Tibial nerve (tissue), 4 donors: Measurements from ENCODE around the gene GSTK1. TPM values are rescaled to one million over a fixed set of nuclear protein-coding genes. Genes with fewer than 3 reads are reported as not detected.
A peak's percentile ranks its signal among the peaks of the same experiment; 100 is the strongest.

Source experiments
- DNase-seq, 2 donors: peaks; one replicate each; pipeline ENCODE4 v3.0.0-alpha.2; 2019; ENCODE audit warnings: low spot score in 2 of 2
- H3K27ac ChIP-seq, 4 donors: fragments of 200-600 bp; sonication (generic) in 3 of 4; one replicate each; pipeline ENCODE4 v1.5.1; 2017 to 2019; ENCODE audit warnings: mild to moderate bottlenecking in 1 of 4
- H3K27me3 ChIP-seq, 2 donors: fragments of 200-600 bp; sonication (generic) in 1 of 2; one replicate each; pipeline versions ENCODE4 v1.5.1 to v1.6.0; 2017 to 2019
- H3K36me3 ChIP-seq, 3 donors: fragments of 200-600 bp; sonication (generic); one replicate each; pipeline ENCODE4 v1.5.1; 2018 to 2019
- H3K4me1 ChIP-seq, 4 donors: fragments of 200-600 bp; sonication (generic) in 3 of 4; one replicate each; pipeline ENCODE4 v1.5.1; 2017 to 2019
- H3K4me3 ChIP-seq, 4 donors: fragments of 200-600 bp; sonication (generic) in 3 of 4; one replicate each; pipeline ENCODE4 v1.5.1; 2017 to 2019; ENCODE audit warnings: mild to moderate bottlenecking in 1 of 4, moderate library complexity in 1 of 4
- H3K9me3 ChIP-seq, 4 donors: fragments of 200-600 bp; sonication (generic) in 3 of 4; one replicate each; pipeline ENCODE4 v1.5.1; 2017 to 2019
- CTCF ChIP-seq, 5 experiments: fragments of 200-600 bp in 3 of 5; fragments of 450-650 bp in 2 of 5; sonication (generic) in 3 of 5; IDR thresholded peaks; one replicate each; pipeline ENCODE4 v1.5.1; 2016 to 2019; ENCODE audit warnings: antibody characterized with exemption in 5 of 5, mild to moderate bottlenecking in 3 of 5, moderate library complexity in 2 of 5
- EP300 ChIP-seq, 2 donors: sonication (generic); formaldehyde crosslinking; IDR thresholded peaks; one replicate each; pipeline ENCODE4 v1.6.1; 2017; ENCODE audit warnings: antibody characterized with exemption in 2 of 2, mild to moderate bottlenecking in 1 of 2
- POLR2A ChIP-seq, 2 donors: fragments of 450-650 bp; IDR thresholded peaks; one replicate each; pipeline ENCODE4 v1.6.1; 2017; ENCODE audit warnings: antibody characterized with exemption in 2 of 2, mild to moderate bottlenecking in 2 of 2, moderate library complexity in 2 of 2
- WGBS, 2 donors: methylation state at CpG; one replicate each; pipeline ENCODE4 v1.1.5; 2018; 5-methylcytosine and 5-hydroxymethylcytosine counted together
- total RNA-seq, 4 donors: library from RNA; depleted of rRNA; stranded (reverse); fragments of >200 nt; gene quantifications; one replicate each; pipeline ENCODE4 v1.1.0, GENCODE V29; 2016

Gene GSTK1
- total RNA-seq, 4 donors from 2014 or later = 149 to 202 (median 161) TPM

- no peak overlapping the region for H3K4me3 ChIP-seq
- no peaks in the 10 kb centered on the region for H3K9me3 ChIP-seq
- TF ChIP-seq POLR2A (IDR thresholded peaks at IDR 0.05) (no peak), EP300 (IDR thresholded peaks at IDR 0.05) (no peak), CTCF (IDR thresholded peaks at IDR 0.05) (no peak)
- 75 to 81% methylated on average over 8 of the region's 8 CpGs for WGBS, 2 donors
- H3K36me3 ChIP-seq = peaks cover 0 to 96% (median 32%) of the 10 kb centered on the region in 3 donors
- H3K27ac ChIP-seq = no peak overlapping the region
- DNase-seq = no peak
- H3K4me1 ChIP-seq = peaks cover 0 to 17% (median 1%) of the 10 kb centered on the region in 4 donors
- no peaks in the 10 kb centered on the region for H3K27me3 ChIP-seq
Measured at GRCh38 chr7:143300959-143301935, 38.0 kb downstream of the GSTK1 start.

- H3K4me1 ChIP-seq = peaks cover 0 to 8% (median 0%) of the 10 kb centered on the region in 4 donors
- H3K27ac ChIP-seq = no peak overlapping the region
- H3K4me3 ChIP-seq = no peak overlapping the region
- no peaks in the 10 kb centered on the region for H3K9me3 ChIP-seq
- peaks cover 0 to 95% (median 32%) of the 10 kb centered on the region in 3 donors for H3K36me3 ChIP-seq
- no peak for DNase-seq
- no peak for TF ChIP-seq CTCF (IDR thresholded peaks at IDR 0.05)
- TF ChIP-seq POLR2A (IDR thresholded peaks at IDR 0.05) = no peak
- TF ChIP-seq EP300 (IDR thresholded peaks at IDR 0.05) = no peak
- H3K27me3 ChIP-seq = no peaks in the 10 kb centered on the region
- WGBS, 2 donors = 93 to 95% methylated on average over 10 of the region's 10 CpGs
Measured at GRCh38 chr7:143303733-143304132, 40.5 kb downstream of the GSTK1 start.

- WGBS, 2 donors = 78 to 86% methylated on average over 6 of the region's 6 CpGs
- Histone ChIP-seq H3K27ac (no peak overlapping the region), H3K9me3 (no peaks in the 10 kb centered on the region), H3K27me3 (no peaks in the 10 kb centered on the region), H3K36me3 (peaks cover 0 to 93% (median 32%) of the 10 kb centered on the region in 3 donors), H3K4me1 (no peaks in the 10 kb centered on the region), H3K4me3 (no peak overlapping the region)
- no peak for DNase-seq
- no peak for TF ChIP-seq EP300 (IDR thresholded peaks at IDR 0.05)
- TF ChIP-seq CTCF (IDR thresholded peaks at IDR 0.05) = no peak
- TF ChIP-seq POLR2A (IDR thresholded peaks at IDR 0.05) = no peak
Measured at GRCh38 chr7:143304938-143305337, 41.7 kb downstream of the GSTK1 start.

GRCh38 chr7:143305423-143306070, 42.3 kb downstream of the GSTK1 start:
- H3K27ac ChIP-seq = no peak overlapping the region
- no peak for TF ChIP-seq EP300 (IDR thresholded peaks at IDR 0.05)
- peak; percentile 63 to 82 (median 74) for TF ChIP-seq CTCF (IDR thresholded peaks at IDR 0.05)

GRCh38 chr7:143308632-143309031, 45.4 kb downstream of the GSTK1 start:
- DNase-seq = no peak
- no peaks in the 10 kb centered on the region for H3K9me3 ChIP-seq
- whole genome bisulfite sequencing, 2 donors = 95 to 96% methylated on average over 2 of the region's 2 CpGs
- no peak overlapping the region for H3K27ac ChIP-seq
- no peaks in the 10 kb centered on the region for H3K4me1 ChIP-seq
- no peaks in the 10 kb centered on the region for H3K27me3 ChIP-seq
- TF ChIP-seq POLR2A (IDR thresholded peaks at IDR 0.05) (no peak), CTCF (IDR thresholded peaks at IDR 0.05) (no peak), EP300 (IDR thresholded peaks at IDR 0.05) (no peak)
- H3K4me3 ChIP-seq = no peak overlapping the region
- peaks cover 0 to 63% (median 15%) of the 10 kb centered on the region in 3 donors for H3K36me3 ChIP-seq

More at GRCh38 chr7:143305423-143306070, 42.3 kb downstream of the GSTK1 start:
- WGBS, 2 donors = 54 to 59% methylated on average over 10 of the region's 10 CpGs
- Histone ChIP-seq H3K27me3 (no peaks in the 10 kb centered on the region), H3K9me3 (no peaks in the 10 kb centered on the region), H3K4me1 (no peaks in the 10 kb centered on the region), H3K36me3 (peaks cover 0 to 93% (median 26%) of the 10 kb centered on the region in 3 donors), H3K4me3 (no peak overlapping the region)
- DNase-seq = peak; percentile 50 to 78
